GM20000 (cell line): Measurements from ENCODE around the gene THAP2.

ENCODE experiments used
- DNase-seq: peaks from one replicate; pipeline ENCODE4 v3.0.0; 2012; ENCODE audit warnings: low spot score
- TF ChIP-seq, protein P1 (sequence below): IDR thresholded peaks from 2 replicates; pipeline ENCODE4 v1.5.1; 2012; ENCODE audit warnings: mild to moderate bottlenecking, control low read depth; ENCODE audit errors: extremely low read depth, missing control alignments

Gene THAP2

GRCh38 chr12:71704920-71705319, 40.8 kb downstream of the THAP2 start:
- TF ChIP-seq, protein P1, sequence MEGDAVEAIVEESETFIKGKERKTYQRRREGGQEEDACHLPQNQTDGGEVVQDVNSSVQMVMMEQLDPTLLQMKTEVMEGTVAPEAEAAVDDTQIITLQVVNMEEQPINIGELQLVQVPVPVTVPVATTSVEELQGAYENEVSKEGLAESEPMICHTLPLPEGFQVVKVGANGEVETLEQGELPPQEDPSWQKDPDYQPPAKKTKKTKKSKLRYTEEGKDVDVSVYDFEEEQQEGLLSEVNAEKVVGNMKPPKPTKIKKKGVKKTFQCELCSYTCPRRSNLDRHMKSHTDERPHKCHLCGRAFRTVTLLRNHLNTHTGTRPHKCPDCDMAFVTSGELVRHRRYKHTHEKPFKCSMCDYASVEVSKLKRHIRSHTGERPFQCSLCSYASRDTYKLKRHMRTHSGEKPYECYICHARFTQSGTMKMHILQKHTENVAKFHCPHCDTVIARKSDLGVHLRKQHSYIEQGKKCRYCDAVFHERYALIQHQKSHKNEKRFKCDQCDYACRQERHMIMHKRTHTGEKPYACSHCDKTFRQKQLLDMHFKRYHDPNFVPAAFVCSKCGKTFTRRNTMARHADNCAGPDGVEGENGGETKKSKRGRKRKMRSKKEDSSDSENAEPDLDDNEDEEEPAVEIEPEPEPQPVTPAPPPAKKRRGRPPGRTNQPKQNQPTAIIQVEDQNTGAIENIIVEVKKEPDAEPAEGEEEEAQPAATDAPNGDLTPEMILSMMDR, result no peak
- no peak for DNase-seq

GRCh38 chr12:71708658-71709057, 44.6 kb downstream of the THAP2 start:
- TF ChIP-seq, protein P1, result no peak
- DNase-seq, result no peak

- no peak for DNase-seq
- TF ChIP-seq, protein P1, result no peak
Observed at GRCh38 chr12:71710276-71711125, 46.4 kb downstream of the THAP2 start.

GRCh38 chr12:71718611-71719010, 54.5 kb downstream of the THAP2 start:
- no peak for DNase-seq
- TF ChIP-seq, protein P1, result no peak

DNA sequence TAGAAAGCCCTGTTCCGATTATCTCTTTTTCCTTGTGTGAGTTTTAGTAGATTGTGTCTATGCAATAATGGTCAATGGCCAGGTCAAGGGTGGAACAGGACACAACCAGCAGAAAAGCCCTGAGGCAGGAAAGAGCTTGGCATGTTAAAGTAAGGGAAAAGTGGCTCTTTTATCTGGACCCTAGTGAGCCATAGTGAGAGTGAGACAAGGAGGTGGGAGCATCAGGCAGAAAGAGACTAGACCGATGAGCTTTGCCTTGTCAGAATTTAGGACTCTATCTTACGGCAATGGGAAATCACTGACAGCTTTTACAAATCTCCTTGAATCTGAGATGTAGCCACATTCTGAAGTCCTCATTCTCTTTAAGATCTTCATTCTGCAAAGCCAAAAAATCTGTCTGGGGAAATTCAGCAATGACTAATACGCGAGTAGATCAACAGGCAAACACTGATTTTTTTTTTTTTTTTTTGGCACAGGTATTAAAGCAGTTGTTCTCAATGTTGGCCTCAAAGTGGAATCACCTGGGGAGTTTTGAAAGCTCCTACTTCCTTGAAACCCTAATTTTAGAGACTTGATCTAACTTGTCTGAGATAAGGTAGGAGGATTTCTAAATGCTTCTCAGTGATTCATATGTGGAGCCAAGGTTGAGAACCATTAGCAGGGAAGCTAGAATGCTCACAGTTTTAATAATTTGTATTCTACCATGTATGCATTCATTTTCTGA, 55.7 kb downstream of the THAP2 start:
- DNase-seq, result no peak
- TF ChIP-seq, protein P1, result no peak

DNA sequence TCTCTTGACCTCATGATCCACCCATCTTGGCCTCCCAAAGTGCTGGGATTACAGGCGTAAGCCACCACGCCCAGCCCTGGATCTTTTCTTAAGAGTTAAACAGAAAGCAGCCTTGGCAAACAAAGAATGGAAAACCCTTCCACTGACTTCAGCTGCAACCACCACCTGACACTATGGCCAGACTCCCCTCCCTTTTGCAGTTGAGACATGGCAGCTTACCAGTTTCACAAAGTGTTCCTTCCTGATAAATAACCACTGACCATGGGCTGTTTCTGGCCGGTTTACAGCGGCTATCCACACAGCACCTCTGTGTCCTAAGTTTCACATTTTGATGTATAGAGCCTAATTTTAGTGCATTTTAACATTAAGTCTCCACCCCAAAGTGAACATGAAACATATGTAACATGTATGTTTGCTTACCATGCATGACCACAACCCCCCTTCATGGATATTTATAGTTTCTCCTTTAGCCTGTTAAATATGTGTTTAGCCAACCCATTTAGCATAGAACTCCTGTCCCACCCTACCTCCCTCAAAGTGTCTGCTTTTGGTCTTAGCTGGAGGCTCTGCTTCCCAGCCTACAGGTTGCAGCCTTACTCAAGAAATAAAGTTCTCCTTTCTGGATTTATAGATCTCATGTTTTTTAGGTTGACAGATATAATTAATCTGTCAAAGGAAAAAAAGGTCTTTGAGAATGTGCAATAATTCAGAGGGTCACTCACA, 57.8 kb downstream of the THAP2 start:
- DNase-seq, result no peak
- TF ChIP-seq, protein P1, result no peak

- no peak for DNase-seq
- TF ChIP-seq, protein P1, result no peak
Observed at GRCh38 chr12:71725011-71725410, 60.9 kb downstream of the THAP2 start.
